ENCODE measurements around the gene TFDP1. TPM values are rescaled to one million over a fixed set of nuclear protein-coding genes. Genes with fewer than 3 reads are reported as not detected.
A peak's percentile ranks its signal among the peaks of the same experiment; 100 is the strongest.

TFDP1 gene
- polyA plus RNA-seq, 4 donors: 24.3 to 64.9 (median 51.2) TPM

DNA sequence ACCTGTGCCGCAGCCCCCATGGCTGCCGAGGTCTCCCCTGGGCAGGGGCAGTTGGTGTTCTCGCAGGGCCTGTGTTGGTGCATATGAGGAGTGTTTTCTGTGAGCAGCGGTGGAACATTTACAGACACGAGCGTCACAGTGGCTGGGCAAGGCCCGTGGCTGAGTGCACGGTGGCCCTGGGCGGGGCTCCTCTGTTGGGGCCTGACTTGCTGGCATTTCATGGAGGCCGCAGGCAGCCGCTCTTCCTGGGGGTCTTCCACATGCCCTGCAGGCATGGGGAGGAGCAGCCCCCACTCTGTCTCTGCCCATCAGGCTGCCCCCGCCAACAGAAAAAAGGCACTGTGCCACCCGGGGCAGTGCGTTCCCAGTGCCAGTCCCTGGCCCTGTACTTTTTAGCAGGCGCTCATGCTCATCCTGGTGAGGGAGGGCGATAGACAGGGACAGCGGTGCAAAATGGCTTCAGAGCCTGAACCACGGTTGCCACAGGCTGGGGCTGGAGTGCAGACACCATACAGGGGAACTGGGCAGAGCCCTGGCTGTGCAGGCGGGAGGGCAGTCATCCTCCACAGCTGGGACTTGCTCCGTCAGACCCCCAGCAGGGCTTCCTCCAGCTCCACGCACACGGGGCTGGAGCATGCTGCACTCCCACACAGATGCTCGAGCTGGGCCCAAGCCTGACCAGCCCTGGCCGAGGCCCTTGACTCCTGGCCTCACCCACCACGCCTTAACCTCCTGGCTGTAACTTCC lies 23.5 kb downstream of the TFDP1 start:
- no peak overlapping the region for H3K27ac ChIP-seq (ENCODE audit: low read depth in 1 of 3, low read length in 2 of 3)
- 87 to 90% (median 89%) methylated on average over 23 to 25 of the region's 25 CpGs for WGBS, 3 donors
- no peak overlapping the region for H3K4me3 ChIP-seq (ENCODE audit: low read depth in 1 of 3, low read length in 3 of 3)
- no peak for DNase-seq
- H3K9me3 ChIP-seq (ENCODE audit: control insufficient read depth in 2 of 2, insufficient read depth in 1 of 2, low read depth in 1 of 2, low read length in 1 of 2): peaks cover 0 to 8% of the 10 kb centered on the region in 2 donors
- H3K36me3 ChIP-seq (ENCODE audit: control insufficient read depth in 3 of 3, insufficient read depth in 2 of 3, low read depth in 1 of 3, low read length in 3 of 3): peaks cover 0 to 81% (median 5%) of the 10 kb centered on the region in 3 donors
- FAIRE-seq: no peak
- H3K27me3 ChIP-seq (ENCODE audit: control insufficient read depth in 3 of 3, insufficient read depth in 3 of 3, low read length in 3 of 3): no peaks in the 10 kb centered on the region
- H3K4me1 ChIP-seq (ENCODE audit: control insufficient read depth in 3 of 3, insufficient read depth in 2 of 3, low read depth in 1 of 3, low read length in 2 of 3): no peaks in the 10 kb centered on the region

DNA sequence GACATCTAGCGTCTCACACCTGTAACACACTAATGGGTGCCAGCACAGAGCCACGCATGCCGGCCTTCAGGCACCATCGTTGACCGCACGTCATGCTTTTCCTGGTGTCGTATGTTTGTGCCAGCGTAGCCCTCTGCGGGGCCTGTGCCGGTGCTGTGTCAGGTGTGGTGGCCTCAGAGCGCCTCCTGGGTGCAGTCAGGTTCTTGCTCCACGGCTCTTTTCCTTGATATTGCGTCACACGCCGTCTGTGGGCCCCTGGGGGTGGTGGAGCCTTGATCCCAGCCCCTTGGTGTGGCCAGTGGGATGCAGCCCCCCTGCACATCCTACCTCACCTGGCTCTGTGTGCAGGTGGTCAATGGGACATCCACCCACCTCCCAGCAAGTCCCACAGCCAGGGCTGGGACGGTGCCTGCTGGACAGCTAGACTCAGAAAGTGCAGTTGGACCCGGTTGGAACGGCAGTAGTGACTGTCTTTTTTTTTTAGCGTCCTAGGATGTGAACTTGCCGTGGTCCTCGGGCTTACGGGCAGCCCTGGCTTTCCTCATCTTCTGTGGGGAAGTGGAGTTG lies 24.5 kb downstream of the TFDP1 start:
- WGBS, 3 donors: 91 to 93% (median 91%) methylated on average over 22 of the region's 22 CpGs
- Histone ChIP-seq H3K27me3 (ENCODE audit: control insufficient read depth in 3 of 3, insufficient read depth in 3 of 3, low read length in 3 of 3) (no peaks in the 10 kb centered on the region), H3K9me3 (ENCODE audit: control insufficient read depth in 2 of 2, insufficient read depth in 1 of 2, low read depth in 1 of 2, low read length in 1 of 2) (peaks cover 0 to 8% of the 10 kb centered on the region in 2 donors), H3K36me3 (ENCODE audit: control insufficient read depth in 3 of 3, insufficient read depth in 2 of 3, low read depth in 1 of 3, low read length in 3 of 3) (peaks cover 0 to 83% (median 5%) of the 10 kb centered on the region in 3 donors), H3K4me1 (ENCODE audit: control insufficient read depth in 3 of 3, insufficient read depth in 2 of 3, low read depth in 1 of 3, low read length in 2 of 3) (no peaks in the 10 kb centered on the region), H3K4me3 (ENCODE audit: low read depth in 1 of 3, low read length in 3 of 3) (no peak overlapping the region), H3K27ac (ENCODE audit: low read depth in 1 of 3, low read length in 2 of 3) (no peak overlapping the region)
- no peak for FAIRE-seq
- DNase-seq: no peak

DNA sequence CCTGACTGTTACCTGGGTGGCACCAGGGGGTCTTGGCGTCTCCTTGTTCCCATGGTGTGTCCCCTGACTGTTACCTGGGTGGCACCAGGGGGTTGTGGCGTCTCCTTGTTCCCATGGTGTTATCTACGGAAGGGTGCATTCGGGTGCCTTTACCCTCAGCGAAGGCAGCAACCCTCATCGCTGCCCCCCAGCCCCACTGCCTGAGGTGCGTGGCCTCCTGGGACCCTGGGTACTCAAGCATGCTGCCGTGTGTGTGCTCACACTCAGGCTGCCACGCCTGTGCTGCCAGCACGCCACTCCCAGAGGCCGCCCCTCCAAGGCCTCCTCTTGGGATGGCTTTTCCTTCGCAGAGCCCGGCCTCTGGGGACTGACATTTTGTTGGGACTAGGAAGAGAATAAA lies 25.1 kb downstream of the TFDP1 start:
- Histone ChIP-seq H3K27ac (ENCODE audit: low read depth in 1 of 3, low read length in 2 of 3) (no peak overlapping the region), H3K9me3 (ENCODE audit: control insufficient read depth in 2 of 2, insufficient read depth in 1 of 2, low read depth in 1 of 2, low read length in 1 of 2) (peaks cover 0 to 8% of the 10 kb centered on the region in 2 donors), H3K4me1 (ENCODE audit: control insufficient read depth in 3 of 3, insufficient read depth in 2 of 3, low read depth in 1 of 3, low read length in 2 of 3) (no peaks in the 10 kb centered on the region), H3K4me3 (ENCODE audit: low read depth in 1 of 3, low read length in 3 of 3) (no peak overlapping the region), H3K36me3 (ENCODE audit: control insufficient read depth in 3 of 3, insufficient read depth in 2 of 3, low read depth in 1 of 3, low read length in 3 of 3) (peaks cover 0 to 85% (median 5%) of the 10 kb centered on the region in 3 donors), H3K27me3 (ENCODE audit: control insufficient read depth in 3 of 3, insufficient read depth in 3 of 3, low read length in 3 of 3) (no peaks in the 10 kb centered on the region)
- FAIRE-seq: no peak
- WGBS, 3 donors: 92 to 95% (median 93%) methylated on average over 13 of the region's 13 CpGs
- DNase-seq: no peak

DNA sequence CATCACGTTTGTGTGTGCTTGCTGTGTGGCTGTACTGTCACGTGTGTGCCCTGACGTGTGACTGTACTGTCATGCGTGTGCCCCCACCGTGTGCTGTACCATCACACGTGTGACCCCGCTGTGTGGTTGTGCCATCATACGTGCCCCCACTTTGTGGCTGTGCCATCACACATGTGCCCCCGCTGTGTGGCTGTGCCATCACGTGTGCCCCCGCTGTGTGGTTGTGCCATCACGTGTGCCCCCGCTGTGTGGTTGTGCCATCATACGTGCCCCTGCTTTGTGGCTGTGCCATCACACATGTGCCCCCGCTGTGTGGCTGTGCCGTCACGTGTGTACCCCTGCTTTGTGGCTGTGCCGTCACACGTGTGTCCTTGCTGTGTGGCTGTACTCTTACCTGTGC lies 25.7 kb downstream of the TFDP1 start:
- FAIRE-seq: no peak
- 91 to 95% (median 95%) methylated on average over 19 of the region's 19 CpGs for WGBS, 3 donors
- H3K4me3 ChIP-seq (ENCODE audit: low read depth in 1 of 3, low read length in 3 of 3): no peak overlapping the region
- H3K27ac ChIP-seq (ENCODE audit: low read depth in 1 of 3, low read length in 2 of 3): no peak overlapping the region
- H3K36me3 ChIP-seq (ENCODE audit: control insufficient read depth in 3 of 3, insufficient read depth in 2 of 3, low read depth in 1 of 3, low read length in 3 of 3): peaks cover 0 to 87% (median 4%) of the 10 kb centered on the region in 3 donors
- H3K9me3 ChIP-seq (ENCODE audit: control insufficient read depth in 2 of 2, insufficient read depth in 1 of 2, low read depth in 1 of 2, low read length in 1 of 2): peaks cover 0 to 4% of the 10 kb centered on the region in 2 donors
- H3K27me3 ChIP-seq (ENCODE audit: control insufficient read depth in 3 of 3, insufficient read depth in 3 of 3, low read length in 3 of 3): no peaks in the 10 kb centered on the region
- DNase-seq: no peak
- H3K4me1 ChIP-seq (ENCODE audit: control insufficient read depth in 3 of 3, insufficient read depth in 2 of 3, low read depth in 1 of 3, low read length in 2 of 3): no peaks in the 10 kb centered on the region

DNA sequence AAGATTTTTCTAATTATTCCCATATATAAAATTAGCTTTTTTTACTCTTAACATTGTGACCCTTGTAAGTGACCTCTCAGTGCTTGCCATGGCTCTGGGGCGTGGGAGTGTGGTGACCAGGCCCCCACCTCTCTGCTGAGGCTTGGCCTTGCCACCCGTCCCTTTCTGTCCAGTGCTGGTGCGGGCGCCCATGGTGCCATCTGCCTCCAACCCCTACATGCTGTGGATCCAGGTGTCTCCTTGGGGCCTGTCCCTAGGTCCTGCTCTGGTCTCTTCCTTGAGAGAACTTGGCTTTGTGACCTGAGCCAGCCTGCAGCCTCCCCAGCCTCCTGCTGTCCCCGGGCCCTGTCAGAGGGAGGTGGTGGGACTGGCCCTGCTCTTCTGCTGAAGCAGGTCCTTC lies 27.4 kb downstream of the TFDP1 start:
- WGBS, 3 donors: 95 to 97% (median 96%) methylated on average over 5 of the region's 5 CpGs

DNA sequence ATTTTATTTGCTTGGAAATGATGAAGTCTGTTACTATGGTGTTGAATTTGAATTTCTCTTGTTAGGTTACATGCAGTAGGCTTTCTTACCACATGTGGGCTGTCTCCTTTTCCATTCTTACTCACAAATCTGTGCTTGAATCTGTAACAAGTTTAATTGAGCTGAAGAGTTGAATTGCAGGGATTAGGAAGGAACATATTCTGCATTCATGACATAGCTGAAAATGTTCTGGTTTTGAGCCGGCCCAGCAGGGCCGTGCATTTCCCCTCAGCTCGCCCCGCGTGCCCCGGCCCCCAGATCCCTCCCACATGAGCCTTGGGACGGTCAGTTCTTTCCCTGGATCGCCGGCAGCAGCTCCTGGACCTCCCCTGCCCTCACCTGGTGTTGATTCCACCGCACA lies 28.1 kb downstream of the TFDP1 start:
- Histone ChIP-seq H3K9me3 (ENCODE audit: control insufficient read depth in 2 of 2, insufficient read depth in 1 of 2, low read depth in 1 of 2, low read length in 1 of 2) (no peaks in the 10 kb centered on the region), H3K27ac (ENCODE audit: low read depth in 1 of 3, low read length in 2 of 3) (no peak overlapping the region), H3K4me3 (ENCODE audit: low read depth in 1 of 3, low read length in 3 of 3) (no peak overlapping the region), H3K36me3 (ENCODE audit: control insufficient read depth in 3 of 3, insufficient read depth in 2 of 3, low read depth in 1 of 3, low read length in 3 of 3) (peaks cover 0 to 76% (median 0%) of the 10 kb centered on the region in 3 donors), H3K27me3 (ENCODE audit: control insufficient read depth in 3 of 3, insufficient read depth in 3 of 3, low read length in 3 of 3) (no peaks in the 10 kb centered on the region), H3K4me1 (ENCODE audit: control insufficient read depth in 3 of 3, insufficient read depth in 2 of 3, low read depth in 1 of 3, low read length in 2 of 3) (no peaks in the 10 kb centered on the region)
- FAIRE-seq (no peak), DNase-seq (no peak)
- WGBS, 3 donors: 90 to 98% (median 95%) methylated on average over 10 of the region's 10 CpGs

More for the DNA sequence above, 27.4 kb downstream of the TFDP1 start:
- FAIRE-seq: no peak
- Histone ChIP-seq H3K9me3 (ENCODE audit: control insufficient read depth in 2 of 2, insufficient read depth in 1 of 2, low read depth in 1 of 2, low read length in 1 of 2) (no peaks in the 10 kb centered on the region), H3K4me1 (ENCODE audit: control insufficient read depth in 3 of 3, insufficient read depth in 2 of 3, low read depth in 1 of 3, low read length in 2 of 3) (no peaks in the 10 kb centered on the region), H3K36me3 (ENCODE audit: control insufficient read depth in 3 of 3, insufficient read depth in 2 of 3, low read depth in 1 of 3, low read length in 3 of 3) (peaks cover 0 to 76% (median 0%) of the 10 kb centered on the region in 3 donors), H3K27me3 (ENCODE audit: control insufficient read depth in 3 of 3, insufficient read depth in 3 of 3, low read length in 3 of 3) (no peaks in the 10 kb centered on the region), H3K27ac (ENCODE audit: low read depth in 1 of 3, low read length in 2 of 3) (no peak overlapping the region), H3K4me3 (ENCODE audit: low read depth in 1 of 3, low read length in 3 of 3) (no peak overlapping the region)
- no peak for DNase-seq

DNA sequence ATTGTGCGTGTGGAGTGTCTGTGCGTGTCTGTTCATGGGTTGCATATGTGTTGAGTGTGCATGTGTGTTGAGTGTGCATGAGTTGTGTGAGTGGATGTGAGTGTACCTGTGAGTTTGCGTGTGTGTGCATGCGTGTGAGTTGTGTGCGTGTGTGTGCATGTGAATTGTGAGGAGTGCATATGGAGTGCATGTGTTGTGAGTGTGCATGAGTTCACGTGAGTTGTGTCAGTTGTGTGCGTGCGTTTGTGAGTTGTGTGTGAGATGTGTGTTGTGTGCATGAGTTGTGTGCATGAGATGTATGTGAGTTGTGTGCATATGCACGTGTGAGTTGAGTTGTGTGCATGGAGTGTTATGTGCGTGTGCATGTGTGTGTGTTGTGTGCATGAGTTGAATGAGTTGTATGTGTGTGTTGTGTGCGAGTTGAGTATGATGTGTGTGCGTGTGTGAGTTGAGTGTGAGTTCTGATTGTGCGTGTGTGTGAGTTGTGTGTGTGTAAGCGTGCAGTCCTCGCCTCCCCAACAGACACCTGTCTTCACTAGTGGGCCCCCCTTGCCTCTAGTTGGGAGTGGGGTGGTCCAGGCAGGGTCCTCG lies 29.3 kb downstream of the TFDP1 start:
- Histone ChIP-seq H3K27ac (ENCODE audit: low read depth in 1 of 3, low read length in 2 of 3) (no peak overlapping the region), H3K4me1 (ENCODE audit: control insufficient read depth in 3 of 3, insufficient read depth in 2 of 3, low read depth in 1 of 3, low read length in 2 of 3) (no peaks in the 10 kb centered on the region), H3K27me3 (ENCODE audit: control insufficient read depth in 3 of 3, insufficient read depth in 3 of 3, low read length in 3 of 3) (no peaks in the 10 kb centered on the region), H3K9me3 (ENCODE audit: control insufficient read depth in 2 of 2, insufficient read depth in 1 of 2, low read depth in 1 of 2, low read length in 1 of 2) (no peaks in the 10 kb centered on the region), H3K36me3 (ENCODE audit: control insufficient read depth in 3 of 3, insufficient read depth in 2 of 3, low read depth in 1 of 3, low read length in 3 of 3) (peaks cover 0 to 67% (median 0%) of the 10 kb centered on the region in 3 donors), H3K4me3 (ENCODE audit: low read depth in 1 of 3, low read length in 3 of 3) (no peak overlapping the region)
- FAIRE-seq: no peak
- 96 to 98% (median 97%) methylated on average over 16 of the region's 16 CpGs for WGBS, 3 donors
- DNase-seq: no peak

DNA sequence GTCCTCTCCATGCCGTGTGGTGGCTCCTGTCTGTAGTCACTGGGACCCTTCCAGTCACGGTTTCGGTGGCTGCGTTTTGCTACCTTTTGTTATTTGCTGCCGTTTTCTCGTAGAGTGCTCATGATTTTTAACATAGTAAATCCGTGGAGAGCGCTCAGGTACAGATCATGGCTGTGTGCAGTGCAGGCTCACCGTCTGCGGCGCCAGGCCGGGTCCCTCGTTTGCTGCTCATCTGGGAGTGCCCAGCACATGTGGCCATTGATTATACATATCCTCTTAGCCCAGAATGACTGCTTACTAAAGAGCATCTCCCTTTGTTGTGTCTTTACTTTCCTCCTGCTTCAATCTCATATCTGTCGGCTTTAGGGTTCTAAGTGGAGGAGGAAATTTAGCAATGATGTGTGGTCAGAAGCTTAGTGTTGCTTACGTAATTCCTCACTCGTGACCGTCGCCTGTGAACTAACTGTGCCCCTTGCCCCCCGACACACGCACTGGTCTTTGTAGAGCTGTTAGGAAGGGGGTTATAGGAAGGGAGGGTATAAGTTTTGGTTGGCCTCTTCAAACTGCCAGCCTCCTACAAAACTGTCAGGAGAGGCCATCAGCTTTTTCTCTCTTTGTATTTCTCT lies 31.8 kb downstream of the TFDP1 start:
- WGBS, 3 donors: 88 to 95% (median 92%) methylated on average over 20 of the region's 20 CpGs
- peak in 1 of 2 donors; percentile 51 for DNase-seq
- no peaks in the 10 kb centered on the region for H3K4me1 ChIP-seq (ENCODE audit: control insufficient read depth in 3 of 3, insufficient read depth in 2 of 3, low read depth in 1 of 3, low read length in 2 of 3)

More for the DNA sequence above, 31.8 kb downstream of the TFDP1 start:
- no peak overlapping the region for H3K4me3 ChIP-seq (ENCODE audit: low read depth in 1 of 3, low read length in 3 of 3)
- FAIRE-seq: no peak
- H3K27ac ChIP-seq (ENCODE audit: low read depth in 1 of 3, low read length in 2 of 3): no peak overlapping the region
- H3K36me3 ChIP-seq (ENCODE audit: control insufficient read depth in 3 of 3, insufficient read depth in 2 of 3, low read depth in 1 of 3, low read length in 3 of 3): peaks cover 0 to 58% (median 0%) of the 10 kb centered on the region in 3 donors
- no peaks in the 10 kb centered on the region for H3K27me3 ChIP-seq (ENCODE audit: control insufficient read depth in 3 of 3, insufficient read depth in 3 of 3, low read length in 3 of 3)
- H3K9me3 ChIP-seq (ENCODE audit: control insufficient read depth in 2 of 2, insufficient read depth in 1 of 2, low read depth in 1 of 2, low read length in 1 of 2): no peaks in the 10 kb centered on the region
